Measurements from ENCODE around the gene BRD7.

The BRD7 gene

DNA sequence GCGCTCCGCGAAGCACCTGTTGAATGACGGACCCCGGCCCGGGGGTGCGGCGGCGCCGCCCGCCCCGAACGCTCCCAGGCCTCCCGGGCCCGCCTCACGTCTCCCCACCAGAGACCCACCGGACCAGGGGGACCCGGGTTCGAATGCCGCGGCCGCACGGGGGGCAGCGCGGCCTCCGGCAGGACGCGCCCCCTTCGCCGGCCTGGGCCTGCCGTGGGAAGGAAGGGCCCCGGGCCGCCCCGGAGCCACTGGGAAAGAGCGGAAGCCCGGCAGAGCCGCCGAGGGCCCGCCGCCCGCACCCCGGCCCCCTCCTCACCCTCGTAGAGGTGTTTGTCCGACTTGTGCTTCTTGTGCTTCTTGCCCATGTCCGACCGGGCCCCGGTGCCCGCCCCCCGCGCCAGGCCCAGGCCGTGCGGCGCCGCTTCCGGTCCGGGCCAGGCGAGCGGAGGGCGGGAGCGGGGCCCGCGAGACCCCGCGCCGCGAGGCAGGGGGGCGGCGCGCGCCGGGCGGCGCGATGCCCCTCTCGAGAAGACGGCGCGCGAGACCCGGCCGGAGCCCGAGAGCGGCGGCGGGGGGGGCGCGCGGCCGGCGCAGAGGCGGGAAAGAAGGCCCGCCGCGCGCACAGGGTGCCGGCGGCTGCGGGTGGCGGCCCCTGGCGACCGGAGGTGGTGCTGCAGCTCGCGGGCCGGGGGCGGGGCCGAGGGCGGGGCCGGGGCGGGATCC, at the start of gene BRD7:
Gene BRD7 (minus strand): TSS at position 579 of the 723 bp plus-strand sequence. CDS start 214 bp downstream, at position 365.
- peak; percentile 64 for DNase-seq (ENCODE audit: low read depth)

DNA sequence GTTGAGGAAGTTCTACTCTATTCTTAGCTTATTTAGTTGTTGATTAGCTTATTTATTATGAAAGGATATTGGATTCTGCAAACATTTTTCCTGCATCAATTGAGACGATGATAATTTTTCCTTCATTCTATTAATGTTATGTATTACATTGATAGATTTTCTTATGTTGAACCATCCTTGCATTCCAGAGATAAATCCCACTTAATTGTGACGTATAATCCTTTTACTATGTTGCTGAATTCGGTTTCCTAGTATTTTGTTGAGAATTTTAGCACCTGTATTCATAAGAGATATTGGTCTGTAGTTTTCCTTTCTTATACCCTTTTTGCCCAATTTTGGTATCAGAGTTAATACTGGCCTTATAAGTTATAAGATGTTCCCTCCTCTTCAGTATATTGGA, 47.6 kb upstream of the BRD7 start:
- DNase-seq (ENCODE audit: low read depth), result no peak

- no peak for DNase-seq (ENCODE audit: low read depth)
These were observed 45.4 kb upstream of the BRD7 start for GRCh38 chr16:50414152-50414551.

GRCh38 chr16:50411034-50411433, 42.2 kb upstream of the BRD7 start:
- DNase-seq (ENCODE audit: low read depth), result no peak

DNA sequence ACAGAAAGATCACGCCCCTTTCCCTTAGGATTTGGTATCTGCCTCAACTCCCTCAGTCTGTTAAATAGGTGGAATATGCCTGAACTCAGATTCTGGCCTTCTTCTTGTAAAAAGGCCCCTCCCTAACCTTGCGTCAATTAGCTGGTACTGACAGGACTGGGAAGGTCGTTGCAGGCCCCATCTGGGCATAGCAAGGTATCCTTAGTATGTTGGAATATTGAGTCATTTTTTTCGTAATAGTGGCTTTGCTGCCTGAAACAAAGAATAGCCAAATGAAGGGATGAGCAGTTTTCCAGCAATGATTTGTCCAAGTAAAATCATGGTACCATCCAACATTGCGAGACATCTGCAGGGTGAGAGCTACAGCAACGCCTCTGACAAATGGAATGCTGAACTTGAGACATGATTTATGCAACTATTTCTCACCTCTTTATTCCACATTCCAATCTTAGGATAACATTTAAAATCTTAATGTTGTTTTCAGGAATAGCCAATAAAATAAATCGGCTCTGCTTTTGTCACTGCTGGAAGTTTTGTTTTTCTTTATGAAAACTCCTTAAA, 39.3 kb upstream of the BRD7 start:
- DNase-seq (ENCODE audit: low read depth), result no peak

DNA sequence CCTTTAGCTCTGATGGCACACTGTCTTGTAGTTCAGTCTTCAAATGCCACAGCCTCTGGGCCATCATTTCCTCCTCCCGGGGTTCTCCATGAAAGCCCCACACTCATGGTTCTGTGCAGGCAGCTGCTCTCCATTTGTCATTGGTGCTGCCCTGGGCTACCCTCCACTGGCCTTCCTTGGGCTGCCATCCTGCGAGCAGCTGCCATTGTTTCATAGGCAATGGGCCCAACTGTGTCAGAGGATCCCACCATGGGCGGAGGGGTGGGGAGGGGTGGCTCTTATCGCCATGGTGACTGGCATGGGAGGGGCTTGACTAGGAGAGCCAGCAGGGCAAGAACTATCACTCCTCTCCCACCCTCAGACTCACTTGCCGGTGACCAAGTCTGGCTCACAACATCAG, 38.6 kb upstream of the BRD7 start:
- DNase-seq (ENCODE audit: low read depth), result no peak

DNA sequence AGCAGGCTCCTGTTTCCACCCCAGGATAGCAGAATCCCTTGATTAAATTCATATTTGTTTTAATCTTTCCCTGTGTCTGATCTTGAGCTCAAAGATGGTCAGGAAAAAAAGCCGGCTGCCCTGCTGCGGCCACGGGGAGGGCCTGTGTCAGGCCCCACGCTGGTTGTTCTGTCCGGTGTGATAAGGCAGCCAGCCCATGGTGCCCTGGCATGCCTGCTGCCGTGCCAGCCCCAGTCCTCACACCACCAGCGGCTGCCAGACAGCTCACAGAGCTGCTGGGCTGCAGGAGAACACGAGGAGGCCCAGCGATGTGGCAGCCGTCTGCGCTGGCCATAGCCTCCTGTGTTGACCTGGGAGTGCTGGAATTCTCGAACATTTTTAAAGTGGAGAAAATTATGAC, 34.7 kb upstream of the BRD7 start:
- no peak for DNase-seq (ENCODE audit: low read depth)

DNA sequence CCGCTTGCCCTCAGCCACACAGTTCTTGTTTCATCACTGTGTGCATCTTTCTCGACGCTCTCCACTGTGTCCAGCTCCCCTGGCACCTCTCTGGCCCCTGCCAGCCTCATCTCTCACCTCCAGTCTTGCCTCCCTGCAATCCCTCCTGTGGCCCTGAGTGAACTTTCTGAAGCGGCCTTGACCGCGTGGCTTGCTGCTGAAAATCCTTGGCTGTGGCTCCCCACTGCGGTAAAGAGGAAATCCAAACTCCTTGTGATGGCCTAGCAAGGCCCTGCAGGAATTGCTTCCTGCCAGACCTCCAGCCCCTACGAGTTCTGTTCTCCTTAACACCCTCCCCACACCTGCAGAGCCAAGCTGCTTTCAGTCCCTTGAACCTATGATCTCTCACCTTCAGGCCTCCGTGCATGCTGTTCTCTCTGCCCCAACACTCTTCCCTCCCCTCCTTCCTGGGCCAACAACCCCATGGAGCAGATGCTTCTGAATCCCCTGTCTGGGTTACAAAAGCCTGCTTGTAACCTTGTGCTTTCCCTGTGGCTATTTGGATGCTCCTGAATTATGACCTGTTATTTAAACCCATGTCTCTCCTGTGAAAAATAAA, 33.6 kb upstream of the BRD7 start:
- DNase-seq (ENCODE audit: low read depth), result no peak

DNA sequence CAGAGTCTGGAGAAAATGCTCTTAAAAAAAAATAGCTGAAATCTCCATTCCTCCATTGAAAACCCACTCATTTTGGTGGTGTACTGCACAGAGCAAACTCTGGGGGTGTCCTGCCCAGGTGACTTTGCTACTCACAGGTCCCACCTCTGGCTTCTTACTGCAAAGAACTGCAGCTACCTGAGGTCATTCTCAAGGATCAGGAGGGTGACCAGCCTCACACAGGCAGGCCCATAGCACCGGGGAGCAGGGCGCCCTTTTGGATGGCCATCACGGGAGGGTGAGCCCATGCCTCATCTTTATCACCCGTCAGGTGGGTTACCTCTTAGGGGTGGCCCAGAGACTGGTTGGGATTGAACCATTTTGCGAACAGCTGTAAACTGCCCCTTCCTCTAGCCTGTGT, 32.6 kb upstream of the BRD7 start:
- no peak for DNase-seq (ENCODE audit: low read depth)

- no peak for DNase-seq (ENCODE audit: low read depth)
These were observed 32.2 kb upstream of the BRD7 start for GRCh38 chr16:50400967-50401348.

- no peak for DNase-seq (ENCODE audit: low read depth)
These were observed 31.7 kb upstream of the BRD7 start for GRCh38 chr16:50400312-50400966.

DNA sequence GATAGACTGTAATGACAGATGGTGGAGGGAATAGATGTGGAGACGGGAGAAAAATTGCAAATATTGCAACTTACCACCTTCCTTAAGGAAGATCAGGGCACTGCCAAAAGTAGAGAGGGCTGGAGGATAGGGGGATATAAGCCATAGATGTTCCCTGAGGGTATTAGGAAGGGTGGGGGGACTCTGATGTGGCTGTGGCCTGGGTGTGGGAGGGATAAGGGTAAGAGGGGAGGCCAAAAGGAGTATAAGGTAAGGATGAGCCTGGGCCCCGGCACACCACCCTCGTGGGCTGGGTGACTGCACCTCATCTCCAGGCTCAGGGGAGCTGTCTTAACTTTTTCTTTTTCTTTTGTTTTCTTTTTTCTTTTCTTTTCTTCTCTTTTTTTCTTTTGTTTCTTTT, 30.6 kb upstream of the BRD7 start:
- no peak for DNase-seq (ENCODE audit: low read depth)

GRCh38 chr16:50398336-50398735, 29.5 kb upstream of the BRD7 start:
- DNase-seq (ENCODE audit: low read depth), result no peak

- no peak for DNase-seq (ENCODE audit: low read depth)
These were observed 28.2 kb upstream of the BRD7 start for GRCh38 chr16:50396761-50397535.

- no peak for DNase-seq (ENCODE audit: low read depth)
These were observed 27.2 kb upstream of the BRD7 start for GRCh38 chr16:50395763-50396710.

- DNase-seq (ENCODE audit: low read depth), result no peak
These were observed 25.3 kb upstream of the BRD7 start for GRCh38 chr16:50393858-50394802.

DNA sequence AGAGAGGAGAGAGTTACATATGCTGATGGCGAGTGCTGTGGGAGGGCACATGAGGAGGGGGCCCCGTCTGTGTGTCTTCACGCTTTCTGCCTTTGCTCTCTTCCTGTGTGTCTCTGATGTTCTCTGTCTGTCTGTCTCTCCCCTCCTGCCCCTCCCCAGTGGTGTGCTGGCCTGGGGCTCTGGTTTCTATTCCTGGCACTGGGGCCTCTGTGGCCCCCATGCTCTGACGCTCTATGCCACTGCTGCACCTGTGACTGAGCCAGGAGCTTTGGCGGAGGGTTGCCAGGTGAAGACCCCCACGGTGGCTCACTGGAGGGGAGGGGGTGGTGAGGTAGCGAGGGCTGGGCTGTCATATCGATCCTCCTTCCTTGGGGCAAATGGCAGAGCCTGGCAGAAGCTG, 24.6 kb upstream of the BRD7 start:
- DNase-seq (ENCODE audit: low read depth), result no peak

GRCh38 chr16:50390914-50391716, 22.3 kb upstream of the BRD7 start:
- DNase-seq (ENCODE audit: low read depth), result no peak

GRCh38 chr16:50390371-50390771, 21.6 kb upstream of the BRD7 start:
- no peak for DNase-seq (ENCODE audit: low read depth)

Data from activated T-helper 9 cell treated with anti-CD3 and anti-CD28 coated beads, Interleukin-2, amount 50 U/mL, for 16 hours (primary cell).